ENCODE measurements around the gene TTLL11.

The TTLL11 gene

GRCh38 chr9:121871431-121872025, 221.6 kb downstream of the TTLL11 start:
- no peak for ATAC-seq

- ATAC-seq = no peak
These were observed 222.8 kb downstream of the TTLL11 start for GRCh38 chr9:121870271-121870670.

GRCh38 chr9:121868626-121869025, 224.5 kb downstream of the TTLL11 start:
- ATAC-seq = no peak

GRCh38 chr9:121866927-121867326, 226.2 kb downstream of the TTLL11 start:
- no peak for ATAC-seq

GRCh38 chr9:121865884-121866283, 227.2 kb downstream of the TTLL11 start:
- no peak for ATAC-seq

GRCh38 chr9:121865060-121865459, 228.0 kb downstream of the TTLL11 start:
- no peak for ATAC-seq

GRCh38 chr9:121863955-121864354, 229.2 kb downstream of the TTLL11 start:
- no peak for ATAC-seq

- ATAC-seq = no peak
These were observed 230.5 kb downstream of the TTLL11 start for GRCh38 chr9:121862371-121863332.

- no peak for ATAC-seq
These were observed 231.5 kb downstream of the TTLL11 start for GRCh38 chr9:121861501-121862180.

- no peak for ATAC-seq
These were observed 232.4 kb downstream of the TTLL11 start for GRCh38 chr9:121860744-121861143.

- no peak for ATAC-seq
These were observed 232.9 kb downstream of the TTLL11 start for GRCh38 chr9:121860213-121860612.

GRCh38 chr9:121859646-121860045, 233.5 kb downstream of the TTLL11 start:
- no peak for ATAC-seq

- ATAC-seq = no peak
These were observed 234.3 kb downstream of the TTLL11 start for GRCh38 chr9:121858788-121859187.

GRCh38 chr9:121857928-121858327, 235.2 kb downstream of the TTLL11 start:
- no peak for ATAC-seq

GRCh38 chr9:121855476-121855875, 237.6 kb downstream of the TTLL11 start:
- no peak for ATAC-seq

- no peak for ATAC-seq
These were observed 239.3 kb downstream of the TTLL11 start for GRCh38 chr9:121853617-121854395.

GRCh38 chr9:121852651-121853616, 240.2 kb downstream of the TTLL11 start:
- ATAC-seq = no peak

GRCh38 chr9:121852241-121852640, 240.9 kb downstream of the TTLL11 start:
- ATAC-seq = no peak

- no peak for ATAC-seq
These were observed 241.4 kb downstream of the TTLL11 start for GRCh38 chr9:121851641-121852091.

- ATAC-seq = no peak
These were observed 242.7 kb downstream of the TTLL11 start for GRCh38 chr9:121850366-121850765.

- ATAC-seq = no peak
These were observed 243.6 kb downstream of the TTLL11 start for GRCh38 chr9:121849554-121849953.

All from activated CD4-positive, CD25-positive, alpha-beta regulatory T cell treated with anti-CD3 and anti-CD28 coated beads, Interleukin-2, amount 50 U/mL, for 24 hours (primary cell).